HG03039 (cell line): Measurements from ENCODE around the gene DUSP11.
"Not testable (repeated sequence)": the region's sequence is repeated elsewhere in the genome, so short reads cannot be mapped to it uniquely, and the experiment has no call there.

ENCODE experiments used
- ATAC-seq: cut with Tn5 transposase; IDR thresholded peaks from one replicate; pipeline ENCODE4 v1.9.1; 2021; ENCODE audit warnings: mild to moderate bottlenecking, moderate library complexity; ENCODE audit not compliant: unreplicated experiment

The DUSP11 gene

DNA sequence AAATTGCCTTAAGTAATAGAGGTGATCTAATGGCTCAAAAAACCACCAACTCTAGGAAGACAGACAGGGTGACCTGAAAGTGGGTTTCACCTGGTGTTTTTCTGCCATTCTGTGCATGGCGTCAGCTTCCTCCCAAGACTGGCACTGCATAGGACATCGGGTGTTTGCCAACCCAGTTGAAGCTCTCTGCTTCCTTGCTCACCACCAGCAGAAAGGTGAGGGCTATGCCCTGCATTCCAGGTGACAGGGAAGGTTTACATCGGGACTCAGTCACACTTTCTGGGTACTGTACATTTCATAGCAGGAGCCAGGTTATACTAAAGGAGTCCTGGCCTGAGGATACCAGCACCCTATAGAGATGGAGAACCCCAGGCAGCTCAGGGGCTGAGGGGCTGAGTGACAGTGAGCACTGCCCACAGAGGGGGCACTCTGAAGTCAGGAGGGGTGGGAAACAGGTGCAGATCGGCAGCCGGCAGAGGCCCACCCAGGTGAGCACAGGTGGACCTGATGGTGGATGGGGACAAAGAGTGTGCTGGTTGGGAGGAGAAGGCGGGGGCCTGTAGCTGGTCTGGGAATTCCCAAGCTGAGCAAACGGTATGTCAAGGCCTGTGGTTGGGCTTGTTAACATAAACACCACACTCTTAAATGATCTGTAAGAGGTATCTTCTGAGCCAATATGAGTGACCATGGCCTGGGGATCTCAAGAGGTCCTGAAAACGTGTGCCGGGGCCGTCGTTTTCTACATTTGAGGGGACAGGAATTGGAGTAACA is 60.9 kb downstream of the DUSP11 start:
- no peak for ATAC-seq

DNA sequence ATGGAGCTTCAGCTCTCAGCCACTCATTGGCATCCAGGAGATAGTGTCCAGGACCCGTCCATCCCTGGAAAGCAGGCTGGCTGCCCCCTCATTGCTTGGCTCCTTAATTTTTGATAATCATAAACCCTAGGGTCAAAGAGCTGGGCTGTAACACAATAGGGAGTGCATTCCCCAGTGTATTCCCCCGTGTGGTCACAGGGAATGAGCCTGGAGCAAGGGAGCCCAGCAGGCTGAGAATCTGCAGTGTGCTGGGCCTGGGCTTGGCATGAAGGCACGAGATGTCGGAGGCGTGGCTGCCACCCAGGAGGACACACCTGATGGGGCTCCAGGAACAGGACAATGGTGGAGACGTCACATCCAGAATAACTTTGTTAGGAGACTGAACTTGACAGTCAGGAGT is 61.5 kb downstream of the DUSP11 start:
- no peak for ATAC-seq

DNA sequence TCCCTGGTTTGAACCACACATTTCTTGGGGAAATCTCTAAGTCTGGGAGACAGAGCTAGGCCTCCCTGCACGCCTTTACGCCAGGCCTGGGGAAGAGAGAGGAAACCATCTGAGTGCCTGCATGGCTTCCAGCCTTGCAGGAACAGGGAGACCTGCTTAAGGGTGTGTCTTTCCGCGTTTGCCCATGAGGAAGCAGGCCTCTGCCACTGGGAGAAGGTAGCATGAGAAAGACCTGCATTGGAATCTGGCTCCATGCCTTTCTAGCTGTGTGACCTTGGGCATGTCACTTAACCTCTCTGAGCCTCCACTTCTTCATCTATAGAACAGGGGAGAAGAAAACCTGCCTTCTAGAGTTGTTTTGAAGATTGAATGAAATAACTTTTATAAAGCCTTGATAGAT is 62.2 kb downstream of the DUSP11 start:
- ATAC-seq, result not testable (repeated sequence)

DNA sequence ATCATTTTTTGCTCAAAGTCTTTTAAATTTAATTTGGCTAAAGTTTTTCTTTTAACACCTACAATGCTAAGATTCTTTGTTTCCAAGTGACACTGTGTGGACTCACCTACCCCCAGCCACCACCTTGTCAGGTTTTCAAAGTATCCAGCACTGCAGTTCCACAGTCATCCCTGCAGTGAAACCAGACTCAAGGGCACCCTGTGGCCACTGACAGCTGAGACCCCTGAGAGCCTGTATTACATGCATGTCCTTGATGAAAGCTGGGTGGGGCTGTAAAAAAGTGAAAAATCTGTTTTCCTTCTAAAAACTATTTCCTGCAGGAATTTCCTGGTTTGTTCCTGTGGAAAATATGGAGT is 62.7 kb downstream of the DUSP11 start:
- ATAC-seq, result no peak

DNA sequence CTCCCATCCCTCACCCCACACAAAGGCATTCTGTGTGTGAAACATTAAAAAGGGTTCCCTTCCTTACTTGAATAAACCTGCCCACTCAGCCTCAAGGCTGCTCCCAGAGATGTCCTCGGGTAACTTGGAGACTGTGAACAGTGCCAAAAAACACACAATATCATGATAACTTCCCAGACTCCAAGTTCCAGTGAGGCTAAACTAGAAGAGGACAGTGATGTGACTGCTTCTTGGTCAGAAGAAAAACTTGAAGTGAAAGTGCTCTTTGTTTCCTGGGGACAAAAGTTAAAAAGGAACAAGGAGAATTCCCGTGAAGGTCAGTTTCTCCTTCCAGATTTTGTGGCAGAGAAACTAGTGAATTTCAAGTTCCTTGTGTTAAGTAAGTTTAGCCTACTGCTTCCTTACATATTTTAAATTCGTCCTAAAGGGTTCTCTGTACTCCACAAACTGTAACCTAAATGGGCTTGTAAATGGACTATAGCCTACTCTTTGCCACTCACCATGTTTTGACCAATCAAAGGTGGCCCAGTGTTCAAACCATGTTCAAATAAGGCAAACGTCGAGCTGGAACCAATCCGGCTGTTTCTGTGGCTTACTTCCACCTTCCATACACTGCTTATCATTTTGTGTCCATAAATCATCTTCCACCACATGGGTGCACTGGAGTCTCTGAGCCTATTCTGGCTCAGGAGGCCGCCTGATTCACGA is 63.2 kb downstream of the DUSP11 start:
- no peak for ATAC-seq

DNA sequence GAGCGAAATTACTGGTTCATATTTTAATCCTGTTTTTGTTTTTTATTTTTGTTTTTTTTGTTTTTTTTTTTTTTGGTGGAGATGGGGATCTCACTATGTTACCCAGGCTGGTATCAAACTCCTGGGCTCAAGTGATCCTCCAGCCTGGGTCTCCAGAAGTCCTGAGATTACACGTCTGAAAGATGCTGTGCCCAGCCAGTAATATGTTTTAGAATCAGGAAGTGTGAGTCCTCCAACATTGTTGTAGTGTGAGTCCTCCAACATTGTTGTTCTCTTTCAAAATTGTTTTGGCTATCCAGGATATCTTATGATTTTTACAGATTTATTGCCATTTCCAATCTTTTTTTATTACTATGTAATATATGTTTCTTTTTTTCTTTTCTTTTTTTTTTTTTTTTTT is 65.8 kb downstream of the DUSP11 start:
- no peak for ATAC-seq
